K562 (cell line): ENCODE data around the gene FLRT1. TPM values are rescaled to one million over a fixed set of nuclear protein-coding genes. Genes with fewer than 3 reads are reported as not detected.

Experiments used
- ATAC-seq: fragments of 200-7000 bp; cut with Tn5 transposase; 3 replicates; pipeline ENCODE4 v1.9.1; 2020; ENCODE audit warnings: moderate library complexity
- BruUV-seq: library from RNA; stranded (reverse); fragments of 400-500 nt; replicated peaks from 2 replicates; lab custom pipeline; 2021; lab: Mats Ljungman, UMichigan
- CTCF ChIA-PET: fragments of 300-600 bp; formaldehyde crosslinking; extraction: SDS; loops from one replicate; lab custom pipeline; 2021; ENCODE audit warnings: low intra/inter-chr PET ratio; lab: Yijun Ruan, JAX
- POLR2A ChIA-PET: fragments of 300-600, 350-650 bp; sonication (Branson Sonifier 250); formaldehyde crosslinking; extraction: SDS; loops from one replicate; lab custom pipeline; 2021; ENCODE audit warnings: antibody characterized with exemption, inconsistent platforms; lab: Yijun Ruan, JAX
- DNase-seq, 4 experiments: peaks; one replicate each; pipeline versions ENCODE4 v3.0.0 to v3.0.0-alpha.2; 2011 to 2018; ENCODE audit warnings: low spot score in 3 of 4, mixed read lengths in 3 of 4; ENCODE audit errors: extremely low read depth in 1 of 4
- FAIRE-seq: peaks from 2 replicates; lab custom pipeline; 2011; peaks lifted over from hg19 to GRCh38; lab: Jason Lieb, UNC
- H2AFZ ChIP-seq: 2 replicates; pipeline ENCODE4 v1.6.0; 2011; ENCODE audit warnings: low read depth, low read length, control low read depth, inconsistent platforms
- H3K27ac ChIP-seq: fragments of 200-600 bp; 3 replicates; pipeline ENCODE4 v1.8.0; 2011; ENCODE audit warnings: low read depth, mild to moderate bottlenecking, control low read depth, inconsistent platforms, low read length, moderate library complexity, mixed read lengths; ENCODE audit errors: extremely low read depth
- H3K27me3 ChIP-seq, 2 experiments: fragments of 300-600 bp in 1 of 2; 2 replicates in 1 of 2; 3 replicates in 1 of 2; pipeline versions ENCODE4 v1.6.0 to v1.8.0; 2011; ENCODE audit warnings: inconsistent platforms in 2 of 2, low read length in 2 of 2, mild to moderate bottlenecking in 1 of 2, mixed read lengths in 1 of 2, moderate library complexity in 1 of 2; ENCODE audit not compliant: control insufficient read depth in 2 of 2, insufficient read depth in 2 of 2
- H3K36me3 ChIP-seq: fragments of 300-600 bp; 3 replicates; pipeline ENCODE4 v1.8.0; 2011; ENCODE audit warnings: mild to moderate bottlenecking, low read length, inconsistent platforms; ENCODE audit not compliant: control insufficient read depth, insufficient read depth
- H3K4me1 ChIP-seq, 2 experiments: fragments of 200-600 bp in 1 of 2; replicated peaks in 1 of 2; 2 replicates in 1 of 2; 3 replicates in 1 of 2; pipeline versions ENCODE4 v1.5.1 to v1.8.0; 2011; ENCODE audit warnings: inconsistent platforms in 2 of 2, low read length in 2 of 2, mild to moderate bottlenecking in 1 of 2, mixed read lengths in 1 of 2, moderate library complexity in 1 of 2; ENCODE audit not compliant: control insufficient read depth in 2 of 2, insufficient read depth in 2 of 2
- H3K4me2 ChIP-seq: 2 replicates; pipeline ENCODE4 v1.6.1; 2011; ENCODE audit warnings: low read length, control low read depth, inconsistent platforms, mixed read lengths; ENCODE audit not compliant: insufficient read depth
- H3K4me3 ChIP-seq: fragments of 200-600 bp; sonication (generic), shearing (Covaris generic); 2 replicates; pipeline ENCODE4 v1.5.1; 2016; ENCODE audit warnings: control low read depth, inconsistent platforms
- H3K79me2 ChIP-seq: fragments of 200-600 bp; 3 replicates; pipeline ENCODE4 v1.8.0; 2011; ENCODE audit warnings: low read length, inconsistent platforms; ENCODE audit not compliant: control insufficient read depth, insufficient read depth
- H3K9ac ChIP-seq, 2 experiments: 2 replicates each; pipeline versions ENCODE4 v1.6.0 to v1.6.1; 2011; ENCODE audit warnings: low read depth in 2 of 2, low read length in 2 of 2, control low read depth in 1 of 2, inconsistent platforms in 1 of 2, mild to moderate bottlenecking in 1 of 2, mixed read lengths in 1 of 2; ENCODE audit not compliant: insufficient read depth in 1 of 2
- H3K9me1 ChIP-seq: one replicate; pipeline ENCODE4 v1.6.0; 2011; ENCODE audit warnings: inconsistent platforms, mild to moderate bottlenecking, low read length, moderate library complexity; ENCODE audit not compliant: control insufficient read depth, insufficient read depth
- H3K9me3 ChIP-seq: replicated peaks from 2 replicates; pipeline ENCODE4 v1.5.1; 2011; ENCODE audit warnings: low read depth, low read length, inconsistent platforms; ENCODE audit not compliant: control insufficient read depth, insufficient read depth
- H4K20me1 ChIP-seq: replicated peaks from 2 replicates; pipeline ENCODE4 v1.6.1; 2011; ENCODE audit warnings: low read length, inconsistent platforms, mixed read lengths; ENCODE audit not compliant: control insufficient read depth, insufficient read depth
- MYNN ChIP-seq, 2 experiments: sonication (generic); formaldehyde crosslinking in 1 of 2; IDR thresholded peaks; 2 replicates each; pipeline versions ENCODE4 v1.5.0 to v1.6.1; 2016 to 2020; ENCODE audit warnings: antibody characterized with exemption in 1 of 2, missing genetic modification reagents in 1 of 2
- RBM34 ChIP-seq: fragments of 200-400 bp; formaldehyde crosslinking; IDR thresholded peaks from 2 replicates; pipeline ENCODE4 v1.6.1; 2018; ENCODE audit warnings: low read length, borderline replicate concordance; ENCODE audit not compliant: insufficient read depth
- RFX1 ChIP-seq: fragments of 450-650 bp; IDR thresholded peaks from 2 replicates; pipeline ENCODE4 v1.6.1; 2016; ENCODE audit warnings: mild to moderate bottlenecking, moderate library complexity
- SAFB ChIP-seq: fragments of 200-400 bp; formaldehyde crosslinking; IDR thresholded peaks from 2 replicates; pipeline ENCODE4 v1.6.1; 2017; ENCODE audit warnings: low read depth, low read length, borderline replicate concordance
- SIRT6 ChIP-seq: IDR thresholded peaks from one replicate; pipeline ENCODE4 v1.6.1; 2012; ENCODE audit warnings: low read depth, mild to moderate bottlenecking, control low read depth, inconsistent platforms, low read length, moderate library complexity
- SREBF2 ChIP-seq: sonication (generic); formaldehyde crosslinking; IDR thresholded peaks from 2 replicates; pipeline ENCODE4 v1.4.0; 2020; ENCODE audit warnings: mild to moderate bottlenecking, missing genetic modification reagents
- WGBS: fragments of 100-300 bp; shearing (Covaris generic); methylation state at CpG from one replicate; pipeline ENCODE4 v1.1.6; 2016; ENCODE audit warnings: low coverage, mixed read lengths; ENCODE audit not compliant: insufficient coverage; ENCODE audit errors: missing lambda C conversion rate; 5-methylcytosine and 5-hydroxymethylcytosine counted together
- in situ Hi-C: fragments of 300-500 bp; cut with MboI; formaldehyde crosslinking; loops from 4 replicates; pipeline ENCODE4 v1.15.0; 2018; ENCODE audit warnings: inconsistent platforms, mixed read lengths
- intact Hi-C: fragments of 100-400 bp; cut with micrococcal nuclease; formaldehyde crosslinking; loops from 2 replicates; pipeline ENCODE4 v1.14.2; 2022
- polyA plus RNA-seq, 8 experiments: library from polyadenylated mRNA; depleted of rRNA in 4 of 8; stranded (reverse) in 5 of 8; unstranded in 3 of 8; fragments of >200 nt; fragmentation: Nextera tagmentation in 2 of 8; fragmentation: Illumina TruSeq in 1 of 8; extraction: Ambion mirVana in 2 of 8; extraction: Trizol in 1 of 8; gene quantifications; 2 replicates each; pipeline versions ENCODE4 v1.2.1 to v1.2.3, GENCODE V29; 2011 to 2014; ENCODE audit warnings: inconsistent platforms in 1 of 8, missing spikeins in 1 of 8
- total RNA-seq, 7 experiments: library from RNA; depleted of rRNA in 6 of 7; stranded (reverse); fragments of >200 nt in 6 of 7; fragmentation: Illumina TruSeq in 2 of 7; extraction: Trizol in 2 of 7; gene quantifications; 2 replicates each; pipeline versions ENCODE4 v1.2.1 to v1.2.3, GENCODE V29; 2011 to 2021; ENCODE audit warnings: low replicate concordance in 1 of 7
- TF ChIP-seq, protein P1 (sequence below), 2 experiments: fragments of 200-800 bp in 1 of 2; sonication (Bioruptor generic) in 1 of 2; sonication (generic) in 1 of 2; formaldehyde crosslinking in 1 of 2; IDR thresholded peaks in 1 of 2; conservative IDR thresholded peaks in 1 of 2; 2 replicates each; pipeline versions ENCODE4 v1.5.0 to v1.6.1; 2016 to 2020; ENCODE audit warnings: missing compliant biosample characterization in 1 of 2, missing genetic modification characterization in 1 of 2, missing genetic modification reagents in 1 of 2
- TF ChIP-seq, protein P2 (sequence below), 2 experiments: IDR thresholded peaks; 2 replicates each; pipeline ENCODE4 v1.6.1; 2011; ENCODE audit warnings: borderline replicate concordance in 1 of 2, control low read depth in 1 of 2, low read depth in 1 of 2, low read length in 1 of 2, mild to moderate bottlenecking in 1 of 2, mixed read lengths in 1 of 2, moderate library complexity in 1 of 2; ENCODE audit not compliant: insufficient read depth in 1 of 2, insufficient read length in 1 of 2, poor library complexity in 1 of 2, severe bottlenecking in 1 of 2; ENCODE audit errors: extremely low read depth in 1 of 2

The FLRT1 gene
- total and polyA plus RNA-seq, 9 of the 15 experiments (the other 6 are each of a cell fraction or from before 2014, with no cell fraction given) = not detected

DNA sequence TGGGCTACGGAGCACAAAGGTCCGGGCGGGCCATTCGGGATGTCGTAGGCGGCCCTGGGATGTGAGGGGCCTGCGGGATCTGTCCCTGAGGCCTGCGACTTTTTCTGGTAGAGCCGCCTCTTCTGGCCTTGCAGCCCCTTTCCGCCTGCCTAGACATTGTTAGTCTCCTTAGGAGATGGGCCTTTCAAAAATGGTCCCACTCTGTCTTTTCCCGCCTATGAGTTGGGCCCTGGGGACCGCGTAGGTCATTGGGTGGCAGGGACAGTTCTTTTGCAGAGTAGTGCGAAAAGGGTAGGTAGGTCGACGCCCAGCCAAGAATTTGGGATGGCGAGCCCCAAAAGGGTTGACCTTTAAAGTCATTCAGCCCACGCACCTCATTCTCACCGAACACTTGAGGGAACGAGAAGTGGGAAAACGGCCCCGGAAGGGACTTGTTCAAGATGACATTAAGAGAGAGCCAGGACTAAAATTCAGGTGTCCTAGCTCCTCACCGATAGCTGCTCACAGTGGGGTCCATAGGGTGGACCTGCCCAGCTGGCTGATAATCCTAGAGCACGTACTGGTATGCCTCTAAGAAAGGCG lies 48.7 kb upstream of the FLRT1 start:
- Histone ChIP-seq H3K36me3 (peaks cover 42% of the 10 kb centered on the region; the same call in 2 of the 3 replicates), H3K9me1 (no peaks in the 10 kb centered on the region), H3K9ac (peak overlapping the region; percentile 88 to 95), H3K27me3 (no peaks in the 10 kb centered on the region), H2AFZ (peak overlapping the region; percentile 88), H3K9me3 (no peaks in the 10 kb centered on the region), H3K4me1 (peaks cover 11 to 41% of the 10 kb centered on the region in 2 experiments; a peak in 4 of 5 replicates), H3K27ac (peak overlapping the region; percentile 87), H4K20me1 (peaks cover 13% of the 10 kb centered on the region; the same call in 1 of the 2 replicates), H3K79me2 (peaks cover 31% of the 10 kb centered on the region), H3K4me3 (peak overlapping the region; percentile 99), H3K4me2 (peak overlapping the region; percentile 88)
- BruUV-seq = TSS peak; percentile 63
- no peak for DNase-seq
- FAIRE-seq = no peak
- no peak; the same call in 2 of the 3 replicates for ATAC-seq
- TF ChIP-seq MYNN (IDR thresholded peaks at IDR 0.05) = no peak
- TF ChIP-seq MYNN (CRISPR knock-in tag; IDR thresholded peaks at IDR 0.05) = no peak
- TF ChIP-seq RBM34 = 0 out of 2 replicates have a peak, but pooled peaks have one; percentile 7
- TF ChIP-seq SIRT6 = no peak
- no peak for TF ChIP-seq RFX1
- TF ChIP-seq, protein P1, sequence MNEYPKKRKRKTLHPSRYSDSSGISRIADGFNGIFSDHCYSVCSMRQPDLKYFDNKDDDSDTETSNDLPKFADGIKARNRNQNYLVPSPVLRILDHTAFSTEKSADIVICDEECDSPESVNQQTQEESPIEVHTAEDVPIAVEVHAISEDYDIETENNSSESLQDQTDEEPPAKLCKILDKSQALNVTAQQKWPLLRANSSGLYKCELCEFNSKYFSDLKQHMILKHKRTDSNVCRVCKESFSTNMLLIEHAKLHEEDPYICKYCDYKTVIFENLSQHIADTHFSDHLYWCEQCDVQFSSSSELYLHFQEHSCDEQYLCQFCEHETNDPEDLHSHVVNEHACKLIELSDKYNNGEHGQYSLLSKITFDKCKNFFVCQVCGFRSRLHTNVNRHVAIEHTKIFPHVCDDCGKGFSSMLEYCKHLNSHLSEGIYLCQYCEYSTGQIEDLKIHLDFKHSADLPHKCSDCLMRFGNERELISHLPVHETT (CRISPR knock-in tag; conservative IDR thresholded peaks at IDR 0.05 in 1 of 2, IDR thresholded peaks at IDR 0.05 in 1 of 2) = 0 out of 4 replicates have a peak, but pooled peaks of 1 of the 2 experiments have one; percentile 32
- 0 out of 2 replicates have a peak, but pooled peaks have one; percentile 2 for TF ChIP-seq SAFB
- TF ChIP-seq, protein P2, sequence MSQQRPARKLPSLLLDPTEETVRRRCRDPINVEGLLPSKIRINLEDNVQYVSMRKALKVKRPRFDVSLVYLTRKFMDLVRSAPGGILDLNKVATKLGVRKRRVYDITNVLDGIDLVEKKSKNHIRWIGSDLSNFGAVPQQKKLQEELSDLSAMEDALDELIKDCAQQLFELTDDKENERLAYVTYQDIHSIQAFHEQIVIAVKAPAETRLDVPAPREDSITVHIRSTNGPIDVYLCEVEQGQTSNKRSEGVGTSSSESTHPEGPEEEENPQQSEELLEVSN (IDR thresholded peaks at IDR 0.05; ENCODE audit: borderline replicate concordance in 1 of 2, extremely low read depth in 1 of 2, insufficient read depth in 1 of 2, insufficient read length in 1 of 2, low read depth in 1 of 2, low read length in 1 of 2, poor library complexity in 1 of 2, severe bottlenecking in 1 of 2) = peak in 1 of 2 experiments; percentile 57
- TF ChIP-seq SREBF2 (CRISPR knock-in tag) = no peak
- ChIA-PET POLR2A (interaction anchor here (0.7 to 1.8 kb wide), 3 partner anchors 8 to 101 kb away, joined by 3 to 7 read pairs (median 4); no protein-coding TSS in a partner anchor), CTCF (no interaction called here)
- 18% methylated on average over 25 of the region's 25 CpGs for WGBS
- in situ Hi-C loops = no loop called here
- intact Hi-C loops = no loop called here
